Endodermal cell (in vitro differentiated cells): ENCODE measurements around the gene LRRC7. TPM values are rescaled to one million over a fixed set of nuclear protein-coding genes. Genes with fewer than 3 reads are reported as not detected.

Experiments
- DNase-seq: peaks from one replicate; pipeline ENCODE4 v3.0.0-alpha.2; 2017
- H3K27ac ChIP-seq: 2 replicates; pipeline ENCODE4 v1.5.1; 2013; ENCODE audit warnings: mild to moderate bottlenecking, low read depth, low read length, moderate library complexity
- H3K27me3 ChIP-seq: 2 replicates; pipeline ENCODE4 v1.6.1; 2013; ENCODE audit warnings: mild to moderate bottlenecking, low read length, moderate library complexity; ENCODE audit not compliant: insufficient read depth, control insufficient read depth, poor library complexity, severe bottlenecking
- H3K36me3 ChIP-seq: 2 replicates; pipeline ENCODE4 v1.7.0; 2013; ENCODE audit warnings: mild to moderate bottlenecking, low read length, moderate library complexity; ENCODE audit not compliant: control insufficient read depth, insufficient read depth
- H3K4me1 ChIP-seq: one replicate; pipeline ENCODE4 v1.7.0; 2013; ENCODE audit warnings: low read length; ENCODE audit not compliant: control insufficient read depth, insufficient read depth
- H3K4me3 ChIP-seq: 2 replicates; pipeline ENCODE4 v1.5.1; 2013; ENCODE audit warnings: mild to moderate bottlenecking, low read length, moderate library complexity
- H3K9ac ChIP-seq: 2 replicates; pipeline ENCODE4 v1.6.1; 2013; ENCODE audit warnings: mild to moderate bottlenecking, low read length, moderate library complexity; ENCODE audit not compliant: poor library complexity, severe bottlenecking; ENCODE audit errors: extremely low read depth
- H3K9me3 ChIP-seq: 2 replicates; pipeline ENCODE4 v1.6.1; 2013; ENCODE audit warnings: mild to moderate bottlenecking, low read length, moderate library complexity; ENCODE audit not compliant: control insufficient read depth
- H3K27ac Mint-ChIP-seq: 2 replicates; pipeline ENCODE4 v1.8.0; 2020; ENCODE audit warnings: mixed read lengths
- H3K27me3 Mint-ChIP-seq: 2 replicates; pipeline ENCODE4 v1.8.0; 2021; ENCODE audit warnings: mild to moderate bottlenecking, mixed read lengths; ENCODE audit not compliant: insufficient read depth
- H3K36me3 Mint-ChIP-seq: 2 replicates; pipeline ENCODE4 v1.8.0; 2020; ENCODE audit warnings: low read depth, mixed read lengths
- H3K4me1 Mint-ChIP-seq: 2 replicates; pipeline ENCODE4 v1.8.0; 2020; ENCODE audit warnings: mixed read lengths
- H3K4me3 Mint-ChIP-seq: 2 replicates; pipeline ENCODE4 v1.8.0; 2020; ENCODE audit warnings: mild to moderate bottlenecking, moderate library complexity, mixed read lengths
- H3K9me3 Mint-ChIP-seq: 2 replicates; pipeline ENCODE4 v1.8.0; 2020; ENCODE audit warnings: mild to moderate bottlenecking, mixed read lengths
- WGBS, 2 experiments: methylation state at CpG; one replicate each; pipeline versions ENCODE4 v1.1.5 to v1.1.7; 2013; ENCODE audit warnings: missing lambda C conversion rate in 2 of 2, mixed read lengths in 1 of 2; ENCODE audit not compliant: insufficient coverage in 1 of 2, insufficient read length in 1 of 2; 5-methylcytosine and 5-hydroxymethylcytosine counted together
- total RNA-seq, 2 donors: library from RNA; stranded (reverse); fragmentation: NEBNext Ultra II Directional in 1 of 2; extraction: Animal tissue kit (Norgen Biotek cat#: 25700) in 1 of 2; gene quantifications; 2 replicates in 1 of 2; 3 replicates in 1 of 2; pipeline ENCODE4 v1.2.1, GENCODE V29; 2021
- TF ChIP-seq, protein P1 (sequence below): fragments of 200-600 bp; sonication (generic); conservative IDR thresholded peaks from 2 replicates; pipeline ENCODE4 v1.5.0; 2021; ENCODE audit warnings: antibody characterized with exemption, mild to moderate bottlenecking

The LRRC7 gene
- total RNA-seq, 2 donors from 2014 or later = 1.4 to 2.2 TPM

DNA sequence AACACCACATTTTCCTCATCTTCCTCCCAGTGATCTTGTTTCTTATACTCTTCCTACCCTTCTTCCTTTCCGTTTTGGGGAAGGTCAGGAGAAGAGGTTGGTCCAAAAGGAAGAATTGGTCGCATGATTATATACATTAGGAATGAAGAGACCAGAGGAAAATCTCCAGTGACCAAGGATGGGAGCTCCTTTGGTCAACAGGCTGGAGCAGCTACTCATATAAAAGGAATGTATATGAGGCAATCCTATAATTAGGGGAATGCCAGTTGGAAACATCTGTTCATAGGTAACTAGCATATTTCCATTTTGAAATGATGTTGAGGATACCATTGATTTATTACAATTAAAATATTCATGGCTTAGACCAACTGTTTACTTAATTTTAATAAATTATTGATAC is 523.2 kb downstream of the LRRC7 start:
- Mint-ChIP-seq H3K4me3 (no peak overlapping the region), H3K27me3 (no peaks in the 10 kb centered on the region), H3K27ac (no peak overlapping the region), H3K4me1 (no peaks in the 10 kb centered on the region), H3K9me3 (no peaks in the 10 kb centered on the region), H3K36me3 (no peaks in the 10 kb centered on the region)
- no peaks in the 10 kb centered on the region for H3K36me3 ChIP-seq
- TF ChIP-seq, protein P1, sequence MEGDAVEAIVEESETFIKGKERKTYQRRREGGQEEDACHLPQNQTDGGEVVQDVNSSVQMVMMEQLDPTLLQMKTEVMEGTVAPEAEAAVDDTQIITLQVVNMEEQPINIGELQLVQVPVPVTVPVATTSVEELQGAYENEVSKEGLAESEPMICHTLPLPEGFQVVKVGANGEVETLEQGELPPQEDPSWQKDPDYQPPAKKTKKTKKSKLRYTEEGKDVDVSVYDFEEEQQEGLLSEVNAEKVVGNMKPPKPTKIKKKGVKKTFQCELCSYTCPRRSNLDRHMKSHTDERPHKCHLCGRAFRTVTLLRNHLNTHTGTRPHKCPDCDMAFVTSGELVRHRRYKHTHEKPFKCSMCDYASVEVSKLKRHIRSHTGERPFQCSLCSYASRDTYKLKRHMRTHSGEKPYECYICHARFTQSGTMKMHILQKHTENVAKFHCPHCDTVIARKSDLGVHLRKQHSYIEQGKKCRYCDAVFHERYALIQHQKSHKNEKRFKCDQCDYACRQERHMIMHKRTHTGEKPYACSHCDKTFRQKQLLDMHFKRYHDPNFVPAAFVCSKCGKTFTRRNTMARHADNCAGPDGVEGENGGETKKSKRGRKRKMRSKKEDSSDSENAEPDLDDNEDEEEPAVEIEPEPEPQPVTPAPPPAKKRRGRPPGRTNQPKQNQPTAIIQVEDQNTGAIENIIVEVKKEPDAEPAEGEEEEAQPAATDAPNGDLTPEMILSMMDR = no peak
- H3K9me3 ChIP-seq = no peaks in the 10 kb centered on the region
- H3K4me1 ChIP-seq = no peaks in the 10 kb centered on the region
- 73% methylated on average over 2 of the region's 2 CpGs; no CpG with 5 or more reads in 1 of the 2 experiments for WGBS, 2 experiments
- no peak overlapping the region for H3K9ac ChIP-seq
- DNase-seq = no peak
- no peaks in the 10 kb centered on the region for H3K27me3 ChIP-seq
- H3K27ac ChIP-seq = no peak overlapping the region
- no peak overlapping the region for H3K4me3 ChIP-seq

DNA sequence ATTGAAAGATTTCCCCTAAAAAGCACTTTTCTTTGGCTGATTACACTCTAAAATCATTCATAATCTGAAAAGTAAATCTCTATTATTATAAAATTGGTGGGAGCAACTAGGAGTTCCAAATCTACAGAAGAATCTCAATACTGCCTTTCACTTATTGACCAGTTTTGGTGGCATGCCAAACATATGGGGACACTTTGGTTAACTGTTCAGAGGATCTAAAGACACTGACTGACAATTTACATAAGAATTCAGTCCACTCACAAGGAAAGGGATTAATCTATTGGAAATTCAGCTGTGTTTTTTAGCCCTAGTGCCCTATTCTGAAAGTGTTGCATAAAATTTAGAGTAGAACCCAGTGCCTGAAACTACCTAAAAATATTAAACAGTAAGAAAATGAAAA is 524.1 kb downstream of the LRRC7 start:
- Histone ChIP-seq H3K4me3 (no peak overlapping the region), H3K9me3 (no peaks in the 10 kb centered on the region), H3K27ac (no peak overlapping the region), H3K27me3 (no peaks in the 10 kb centered on the region), H3K9ac (no peak overlapping the region), H3K4me1 (no peaks in the 10 kb centered on the region), H3K36me3 (no peaks in the 10 kb centered on the region)
- H3K36me3 Mint-ChIP-seq = no peaks in the 10 kb centered on the region
- TF ChIP-seq, protein P1 = no peak
- DNase-seq = no peak
- H3K27me3 Mint-ChIP-seq = no peaks in the 10 kb centered on the region
- H3K4me3 Mint-ChIP-seq = no peak overlapping the region
- H3K9me3 Mint-ChIP-seq = no peaks in the 10 kb centered on the region
- no peaks in the 10 kb centered on the region for H3K4me1 Mint-ChIP-seq
- H3K27ac Mint-ChIP-seq = no peak overlapping the region

DNA sequence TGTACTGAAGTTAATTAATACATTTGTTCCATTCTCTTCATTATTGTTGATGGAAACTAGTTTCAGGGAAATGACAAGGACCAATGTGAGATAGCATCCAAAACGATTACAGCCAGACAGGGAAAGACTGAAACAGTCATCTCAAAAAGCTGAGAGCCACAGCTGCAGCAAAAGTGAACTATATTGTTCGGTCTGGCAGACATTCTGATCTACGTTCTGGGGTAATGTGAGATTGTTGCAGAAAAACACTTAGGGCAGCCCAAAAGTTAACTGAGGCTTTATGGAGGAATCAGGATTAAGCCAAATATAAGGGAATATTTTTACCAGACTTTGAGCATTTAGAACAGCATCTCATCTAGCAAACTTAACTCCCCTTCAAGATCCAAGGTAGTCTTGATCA is 524.8 kb downstream of the LRRC7 start:
- no peaks in the 10 kb centered on the region for H3K9me3 Mint-ChIP-seq
- H3K4me3 ChIP-seq = no peak overlapping the region
- H3K9me3 ChIP-seq = no peaks in the 10 kb centered on the region
- no peaks in the 10 kb centered on the region for H3K4me1 ChIP-seq
- H3K27me3 Mint-ChIP-seq = no peaks in the 10 kb centered on the region
- no peak overlapping the region for H3K27ac Mint-ChIP-seq
- H3K9ac ChIP-seq = no peak overlapping the region
- H3K4me1 Mint-ChIP-seq = no peaks in the 10 kb centered on the region
- H3K4me3 Mint-ChIP-seq = no peak overlapping the region
- H3K27ac ChIP-seq = no peak overlapping the region
- no peaks in the 10 kb centered on the region for H3K36me3 Mint-ChIP-seq
- H3K27me3 ChIP-seq = no peaks in the 10 kb centered on the region
- H3K36me3 ChIP-seq = no peaks in the 10 kb centered on the region
- TF ChIP-seq, protein P1 = no peak
- DNase-seq = no peak
- WGBS, 2 experiments = 86 to 89% methylated on average over 3 of the region's 3 CpGs
